A673 (cell line): ENCODE data around the gene AKAP1. TPM values are rescaled to one million over a fixed set of nuclear protein-coding genes. Genes with fewer than 3 reads are reported as not detected.

Experiments
- BruUV-seq: library from RNA; stranded (reverse); fragments of 400-500 nt; replicated peaks from 2 replicates; lab custom pipeline; 2021; lab: Mats Ljungman, UMichigan
- CTCF ChIA-PET: fragments of 300-600 bp; sonication (Branson Sonifier 250); formaldehyde crosslinking; loops from one replicate; lab custom pipeline; 2022; ENCODE audit warnings: antibody characterized with exemption; lab: Charles Lee
- POLR2A ChIA-PET: fragments of 300-600 bp; sonication (Branson Sonifier 250); formaldehyde crosslinking; loops from one replicate; lab custom pipeline; 2022; ENCODE audit warnings: antibody characterized with exemption; ENCODE audit not compliant: low non-redundant PET; lab: Charles Lee
- DNase-seq: peaks from one replicate; pipeline ENCODE4 v3.0.0-alpha.2; 2015; ENCODE audit warnings: low spot score
- H3K27ac ChIP-seq: fragments of 200-600 bp; sonication (generic); 2 replicates; pipeline ENCODE4 v1.5.1; 2016; ENCODE audit warnings: mixed run types, low read depth, mild to moderate bottlenecking, mixed read lengths, antibody characterized with exemption, low read length; ENCODE audit not compliant: poor library complexity, severe bottlenecking
- H3K27me3 ChIP-seq: fragments of 200-600 bp; sonication (generic); replicated peaks from 2 replicates; pipeline ENCODE4 v1.6.1; 2017; ENCODE audit warnings: mixed run types, low read depth, mild to moderate bottlenecking, mixed read lengths, antibody characterized with exemption, low read length; ENCODE audit not compliant: insufficient read depth, poor library complexity
- H3K36me3 ChIP-seq: fragments of 200-600 bp; sonication (generic); 2 replicates; pipeline ENCODE4 v1.6.1; 2016; ENCODE audit warnings: mixed run types, mild to moderate bottlenecking, mixed read lengths, antibody characterized with exemption, low read length; ENCODE audit not compliant: insufficient read depth, poor library complexity, severe bottlenecking
- H3K4me1 ChIP-seq: fragments of 200-600 bp; sonication (generic); 2 replicates; pipeline ENCODE4 v1.6.1; 2017; ENCODE audit warnings: mixed run types, mild to moderate bottlenecking, mixed read lengths, antibody characterized with exemption, low read length; ENCODE audit not compliant: insufficient read depth, poor library complexity, severe bottlenecking
- H3K4me3 ChIP-seq: fragments of 200-600 bp; sonication (generic); 2 replicates; pipeline ENCODE4 v1.5.1; 2016; ENCODE audit warnings: low read depth, mixed run types, mild to moderate bottlenecking, mixed read lengths, low read length; ENCODE audit not compliant: poor library complexity, severe bottlenecking
- H3K9me3 ChIP-seq: fragments of 200-600 bp; sonication (generic); 2 replicates; pipeline ENCODE4 v1.6.1; 2016; ENCODE audit warnings: mixed run types, low read depth, mild to moderate bottlenecking, mixed read lengths, antibody characterized with exemption, low read length; ENCODE audit not compliant: poor library complexity, severe bottlenecking
- CTCF ChIP-seq: fragments of 300-800, 200-600 bp; sonication (generic); conservative IDR thresholded peaks from 2 replicates; pipeline ENCODE4 v1.5.1; 2017; ENCODE audit warnings: low read depth, mild to moderate bottlenecking, antibody characterized with exemption, low read length, moderate library complexity, mixed read lengths
- EZH2 ChIP-seq: fragments of 200-600 bp; sonication (generic); IDR thresholded peaks from 2 replicates; pipeline ENCODE4 v1.6.1; 2017; ENCODE audit warnings: borderline replicate concordance, low read depth, mild to moderate bottlenecking, mixed read lengths, antibody characterized with exemption, low read length; ENCODE audit not compliant: poor library complexity, severe bottlenecking
- intact Hi-C: fragments of 100-400 bp; cut with micrococcal nuclease; formaldehyde crosslinking; loops from one replicate; pipeline ENCODE4 v1.10.0; 2022; ENCODE audit not compliant: unreplicated experiment
- total RNA-seq: library from RNA; stranded (reverse); gene quantifications from 2 replicates; pipeline ENCODE4 v1.2.3, GENCODE V29; 2021

Gene AKAP1
- total RNA-seq, 1 experiment from 2014 or later: 43.4 TPM

- BruUV-seq: no TSS peak
- Histone ChIP-seq H3K9me3 (no peaks in the 10 kb centered on the region), H3K27me3 (no peaks in the 10 kb centered on the region), H3K4me1 (peaks cover 5% of the 10 kb centered on the region), H3K27ac (no peak overlapping the region), H3K36me3 (no peaks in the 10 kb centered on the region), H3K4me3 (no peak overlapping the region)
- intact Hi-C loops: no loop called here
- no peak for DNase-seq
- ChIA-PET POLR2A (no interaction called here), CTCF (no interaction called here)
- TF ChIP-seq EZH2 (no peak), CTCF (no peak)
Measured at GRCh38 chr17:57075785-57076184, 9.3 kb upstream of the AKAP1 start.

- Histone ChIP-seq H3K27ac (no peak overlapping the region), H3K36me3 (no peaks in the 10 kb centered on the region), H3K27me3 (no peaks in the 10 kb centered on the region), H3K4me3 (no peak overlapping the region), H3K9me3 (no peaks in the 10 kb centered on the region), H3K4me1 (peaks cover 3% of the 10 kb centered on the region)
- no TSS peak for BruUV-seq
- no peak for DNase-seq
- CTCF ChIA-PET: no interaction called here
- no peak for TF ChIP-seq CTCF
- TF ChIP-seq EZH2: no peak
- intact Hi-C loops: no loop called here
- POLR2A ChIA-PET: no interaction called here
Measured at GRCh38 chr17:57077000-57077399, 8.0 kb upstream of the AKAP1 start.

- TF ChIP-seq EZH2 (no peak), CTCF (no peak)
- Histone ChIP-seq H3K27me3 (no peaks in the 10 kb centered on the region), H3K27ac (no peak overlapping the region), H3K4me1 (no peaks in the 10 kb centered on the region), H3K4me3 (no peak overlapping the region), H3K9me3 (no peaks in the 10 kb centered on the region), H3K36me3 (no peaks in the 10 kb centered on the region)
- ChIA-PET CTCF (no interaction called here), POLR2A (no interaction called here)
- no TSS peak for BruUV-seq
- DNase-seq: no peak
- intact Hi-C loops: no loop called here
Measured at GRCh38 chr17:57078274-57078673, 6.8 kb upstream of the AKAP1 start.
